ENCODE measurements around the gene ATP6V1B1. TPM values are rescaled to one million over a fixed set of nuclear protein-coding genes. Genes with fewer than 3 reads are reported as not detected.

ATP6V1B1 gene
- total and polyA plus RNA-seq, 2 donors (not counting 1 experiment from before 2014, with no cell fraction given): 1.0 to 2.1 TPM

GRCh38 chr2:70981421-70981820 lies 45.7 kb downstream of the ATP6V1B1 start:
- no peaks in the 10 kb centered on the region for H3K36me3 ChIP-seq (ENCODE audit: control insufficient read depth, insufficient read depth, low read length)
- no peak overlapping the region for H3K9ac ChIP-seq (ENCODE audit: insufficient read depth, low read length)
- no peak for DNase-seq (ENCODE audit: low read depth in 2 of 2)
- no peak overlapping the region for H2AFZ ChIP-seq (ENCODE audit: low read length)
- no peaks in the 10 kb centered on the region for H3K27me3 ChIP-seq (ENCODE audit: control insufficient read depth, insufficient read depth, low read length)
- H3K9me3 ChIP-seq (ENCODE audit: control insufficient read depth, insufficient read depth, low read depth, low read length): no peaks in the 10 kb centered on the region
- no peaks in the 10 kb centered on the region for H4K20me1 ChIP-seq (ENCODE audit: control insufficient read depth, extremely low read depth, insufficient read depth, low read length)
- TF ChIP-seq CTCF (conservative IDR thresholded peaks at IDR 0.05 in 1 of 2, IDR thresholded peaks at IDR 0.05 in 1 of 2; ENCODE audit: low read depth in 1 of 2, low read length in 2 of 2) (no peak), EZH2 (IDR thresholded peaks at IDR 0.05; ENCODE audit: low read length, missing control alignments) (no peak)
- H3K27ac ChIP-seq (ENCODE audit: insufficient read depth, low read length): no peak overlapping the region
- H3K4me1 ChIP-seq (ENCODE audit: control insufficient read depth, extremely low read depth, insufficient read depth, low read length): peaks cover 6% of the 10 kb centered on the region
- no peaks in the 10 kb centered on the region for H3K79me2 ChIP-seq (ENCODE audit: control insufficient read depth, insufficient read depth, low read length)
- no peak overlapping the region for H3K4me3 ChIP-seq (replicated peaks in 1 of 4; ENCODE audit: control extremely low read depth in 1 of 4, insufficient read depth in 1 of 4, low read depth in 3 of 4, low read length in 4 of 4)
- H3K4me2 ChIP-seq (ENCODE audit: extremely low read depth, insufficient read depth, low read length): no peak overlapping the region

GRCh38 chr2:70981866-70982810 lies 46.4 kb downstream of the ATP6V1B1 start:
- Histone ChIP-seq H3K36me3 (ENCODE audit: control insufficient read depth, insufficient read depth, low read length) (no peaks in the 10 kb centered on the region), H3K4me3 (replicated peaks in 1 of 4; ENCODE audit: control extremely low read depth in 1 of 4, insufficient read depth in 1 of 4, low read depth in 3 of 4, low read length in 4 of 4) (no peak overlapping the region), H3K4me1 (ENCODE audit: control insufficient read depth, extremely low read depth, insufficient read depth, low read length) (peaks cover 6% of the 10 kb centered on the region), H4K20me1 (ENCODE audit: control insufficient read depth, extremely low read depth, insufficient read depth, low read length) (no peaks in the 10 kb centered on the region), H3K9ac (ENCODE audit: insufficient read depth, low read length) (no peak overlapping the region), H3K27me3 (ENCODE audit: control insufficient read depth, insufficient read depth, low read length) (no peaks in the 10 kb centered on the region), H3K27ac (ENCODE audit: insufficient read depth, low read length) (no peak overlapping the region), H3K4me2 (ENCODE audit: extremely low read depth, insufficient read depth, low read length) (no peak overlapping the region), H2AFZ (ENCODE audit: low read length) (no peak overlapping the region), H3K9me3 (ENCODE audit: control insufficient read depth, insufficient read depth, low read depth, low read length) (no peaks in the 10 kb centered on the region), H3K79me2 (ENCODE audit: control insufficient read depth, insufficient read depth, low read length) (no peaks in the 10 kb centered on the region)
- TF ChIP-seq CTCF (conservative IDR thresholded peaks at IDR 0.05 in 1 of 2, IDR thresholded peaks at IDR 0.05 in 1 of 2; ENCODE audit: low read depth in 1 of 2, low read length in 2 of 2) (no peak), EZH2 (IDR thresholded peaks at IDR 0.05; ENCODE audit: low read length, missing control alignments) (no peak)
- DNase-seq (ENCODE audit: low read depth in 2 of 2): no peak

- H3K79me2 ChIP-seq (ENCODE audit: control insufficient read depth, insufficient read depth, low read length): no peaks in the 10 kb centered on the region
- no peaks in the 10 kb centered on the region for H3K27me3 ChIP-seq (ENCODE audit: control insufficient read depth, insufficient read depth, low read length)
- TF ChIP-seq CTCF (conservative IDR thresholded peaks at IDR 0.05 in 1 of 2, IDR thresholded peaks at IDR 0.05 in 1 of 2; ENCODE audit: low read depth in 1 of 2, low read length in 2 of 2) (no peak), EZH2 (IDR thresholded peaks at IDR 0.05; ENCODE audit: low read length, missing control alignments) (no peak)
- H4K20me1 ChIP-seq (ENCODE audit: control insufficient read depth, extremely low read depth, insufficient read depth, low read length): no peaks in the 10 kb centered on the region
- H3K4me2 ChIP-seq (ENCODE audit: extremely low read depth, insufficient read depth, low read length): no peak overlapping the region
- no peak overlapping the region for H3K9ac ChIP-seq (ENCODE audit: insufficient read depth, low read length)
- H3K36me3 ChIP-seq (ENCODE audit: control insufficient read depth, insufficient read depth, low read length): no peaks in the 10 kb centered on the region
- H3K4me1 ChIP-seq (ENCODE audit: control insufficient read depth, extremely low read depth, insufficient read depth, low read length): peaks cover 2% of the 10 kb centered on the region
- DNase-seq (ENCODE audit: low read depth in 2 of 2): no peak
- H3K27ac ChIP-seq (ENCODE audit: insufficient read depth, low read length): no peak overlapping the region
- no peaks in the 10 kb centered on the region for H3K9me3 ChIP-seq (ENCODE audit: control insufficient read depth, insufficient read depth, low read depth, low read length)
- H3K4me3 ChIP-seq (replicated peaks in 1 of 4; ENCODE audit: control extremely low read depth in 1 of 4, insufficient read depth in 1 of 4, low read depth in 3 of 4, low read length in 4 of 4): no peak overlapping the region
- H2AFZ ChIP-seq (ENCODE audit: low read length): no peak overlapping the region
These were observed 47.3 kb downstream of the ATP6V1B1 start for GRCh38 chr2:70982971-70983370.

Measured in fibroblast of lung (primary cell).